AG04449 (cell line): ENCODE measurements around the gene PRKCZ.

ENCODE experiments used
- CTCF ChIA-PET: fragments of 350-600 bp; formaldehyde crosslinking; extraction: SDS; loops from one replicate; lab custom pipeline; 2021; ENCODE audit warnings: antibody characterized with exemption; lab: Yijun Ruan, JAX
- POLR2A ChIA-PET: fragments of 400-600, 350-600 bp; formaldehyde crosslinking; extraction: SDS; loops from one replicate; lab custom pipeline; 2020; ENCODE audit warnings: antibody characterized with exemption, inconsistent platforms; lab: Yijun Ruan, JAX
- DNase-seq: peaks from one replicate; pipeline ENCODE4 v3.0.0-alpha.2; 2010; ENCODE audit warnings: low read depth, low spot score
- H3K4me3 ChIP-seq: 2 replicates; pipeline ENCODE4 v1.5.1; 2011; ENCODE audit warnings: low read depth, mild to moderate bottlenecking, control low read depth, low read length
- TF ChIP-seq, protein P1 (sequence below): IDR thresholded peaks from one replicate; pipeline ENCODE4 v1.5.1; 2011; ENCODE audit warnings: mild to moderate bottlenecking, moderate library complexity, low read length, control low read depth, inconsistent platforms; ENCODE audit not compliant: insufficient read depth; ENCODE audit errors: missing control alignments

The PRKCZ gene

DNA sequence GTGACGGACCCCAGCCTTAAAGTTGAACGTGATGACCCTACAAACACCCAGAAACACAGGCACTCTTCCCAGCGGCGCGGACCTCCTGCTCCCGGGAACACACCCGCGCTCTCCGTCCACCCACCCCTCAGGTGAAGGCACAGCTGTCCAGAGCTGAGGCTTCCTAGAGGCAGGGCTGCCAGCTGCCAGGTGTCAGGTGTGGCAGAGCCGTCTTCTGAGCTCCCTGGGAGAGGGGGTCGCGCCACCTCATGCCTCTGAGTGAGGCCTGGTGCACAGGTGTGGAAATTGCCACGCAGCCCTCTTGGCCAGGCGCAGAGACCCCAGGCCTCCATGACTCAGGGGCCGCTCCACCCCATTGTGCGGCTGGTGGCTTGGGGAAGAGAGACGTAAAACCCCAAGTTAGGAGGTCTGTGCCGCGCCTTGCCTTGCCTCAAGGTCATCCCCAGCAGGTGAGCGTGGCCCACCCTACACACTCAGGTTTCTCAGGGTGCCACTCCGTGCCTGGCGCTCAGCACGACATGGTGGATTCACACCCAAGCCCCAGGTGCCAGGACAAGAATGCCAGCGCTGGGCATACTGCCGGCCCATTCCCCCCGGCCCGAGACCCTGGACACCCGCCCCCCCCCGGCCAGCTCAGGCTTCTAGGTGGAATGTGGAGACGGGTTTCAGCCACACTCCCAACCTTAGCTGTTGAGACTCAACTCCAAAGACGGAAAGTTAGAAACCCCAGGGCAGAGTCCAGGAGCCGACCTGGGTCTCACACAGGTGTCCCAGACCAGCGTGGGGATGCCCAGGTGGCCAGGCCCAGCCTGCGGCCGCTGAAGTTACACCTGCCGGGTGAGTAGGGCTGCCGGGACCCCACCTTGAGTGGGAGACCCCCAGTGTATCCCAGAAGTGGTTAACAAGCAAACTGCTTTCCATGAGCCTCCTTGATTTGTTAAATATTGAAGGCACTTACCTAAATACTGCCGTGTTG is 136.0 kb downstream of the PRKCZ start:
- TF ChIP-seq, protein P1, sequence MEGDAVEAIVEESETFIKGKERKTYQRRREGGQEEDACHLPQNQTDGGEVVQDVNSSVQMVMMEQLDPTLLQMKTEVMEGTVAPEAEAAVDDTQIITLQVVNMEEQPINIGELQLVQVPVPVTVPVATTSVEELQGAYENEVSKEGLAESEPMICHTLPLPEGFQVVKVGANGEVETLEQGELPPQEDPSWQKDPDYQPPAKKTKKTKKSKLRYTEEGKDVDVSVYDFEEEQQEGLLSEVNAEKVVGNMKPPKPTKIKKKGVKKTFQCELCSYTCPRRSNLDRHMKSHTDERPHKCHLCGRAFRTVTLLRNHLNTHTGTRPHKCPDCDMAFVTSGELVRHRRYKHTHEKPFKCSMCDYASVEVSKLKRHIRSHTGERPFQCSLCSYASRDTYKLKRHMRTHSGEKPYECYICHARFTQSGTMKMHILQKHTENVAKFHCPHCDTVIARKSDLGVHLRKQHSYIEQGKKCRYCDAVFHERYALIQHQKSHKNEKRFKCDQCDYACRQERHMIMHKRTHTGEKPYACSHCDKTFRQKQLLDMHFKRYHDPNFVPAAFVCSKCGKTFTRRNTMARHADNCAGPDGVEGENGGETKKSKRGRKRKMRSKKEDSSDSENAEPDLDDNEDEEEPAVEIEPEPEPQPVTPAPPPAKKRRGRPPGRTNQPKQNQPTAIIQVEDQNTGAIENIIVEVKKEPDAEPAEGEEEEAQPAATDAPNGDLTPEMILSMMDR: no peak
- ChIA-PET POLR2A (no interaction called here), CTCF (interaction anchor here (1.7 to 4.3 kb wide), 2 partner anchors 12 to 195 kb away, joined by 4 to 41 read pairs; no protein-coding TSS in a partner anchor)
- no peak overlapping the region for H3K4me3 ChIP-seq
- DNase-seq: no peak

DNA sequence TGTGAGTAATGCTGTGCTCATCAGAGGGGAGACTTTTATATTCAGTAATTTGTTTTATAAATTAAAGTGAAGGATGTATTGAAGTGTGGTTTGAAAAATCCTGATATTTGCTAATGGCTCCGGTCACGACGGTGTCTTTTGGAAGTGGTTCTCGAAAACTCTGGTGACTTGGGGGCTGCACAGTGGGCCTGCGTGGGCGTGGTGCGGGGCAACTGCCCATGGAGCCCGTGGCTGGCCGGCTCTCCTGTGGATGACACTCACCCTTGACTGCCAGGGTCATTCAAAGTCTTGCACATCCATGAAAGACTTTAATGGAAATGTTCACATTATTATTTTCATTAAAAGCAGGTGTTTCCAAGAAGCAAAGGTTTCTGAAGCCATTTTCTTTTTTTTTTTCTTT is 136.7 kb downstream of the PRKCZ start:
- no peak overlapping the region for H3K4me3 ChIP-seq
- TF ChIP-seq, protein P1: no peak
- no peak for DNase-seq
- POLR2A ChIA-PET: no interaction called here
- CTCF ChIA-PET: interaction anchor here (26.3 kb wide), 1 partner anchor 198 kb away, joined by 891 read pairs; the partner anchor contains the start of genes MORN1 and RER1

DNA sequence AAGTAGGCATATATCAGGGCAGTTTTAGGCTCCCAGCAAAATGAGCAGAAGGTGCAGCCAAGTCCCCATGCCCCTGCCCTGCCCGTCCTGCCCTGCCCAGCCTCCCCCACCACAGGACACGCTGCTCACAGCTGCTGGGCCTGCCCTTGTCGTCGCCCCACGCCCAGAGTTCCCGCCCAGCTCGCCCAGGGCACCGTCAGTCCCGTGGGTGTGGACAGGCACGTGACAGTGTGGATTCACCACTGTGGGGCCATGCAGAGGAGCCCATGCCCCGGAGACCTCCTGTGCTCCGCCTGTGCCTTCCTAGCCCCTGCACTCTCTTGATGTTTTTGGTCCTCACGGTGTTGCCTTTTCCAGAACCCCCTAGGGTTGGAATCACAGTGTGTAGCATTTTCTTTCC is 137.4 kb downstream of the PRKCZ start:
- DNase-seq: no peak
- ChIA-PET CTCF (interaction anchor here (5.8 to 26.3 kb wide), 2 partner anchors 13 to 197 kb away, joined by 56 to 891 read pairs; partner anchors contain the start of genes MORN1 and RER1), POLR2A (interaction anchor here (0.8 kb wide), 1 partner anchor 12 kb away, joined by 3 read pairs; no protein-coding TSS in a partner anchor)
- no peak overlapping the region for H3K4me3 ChIP-seq
- TF ChIP-seq, protein P1: no peak

DNA sequence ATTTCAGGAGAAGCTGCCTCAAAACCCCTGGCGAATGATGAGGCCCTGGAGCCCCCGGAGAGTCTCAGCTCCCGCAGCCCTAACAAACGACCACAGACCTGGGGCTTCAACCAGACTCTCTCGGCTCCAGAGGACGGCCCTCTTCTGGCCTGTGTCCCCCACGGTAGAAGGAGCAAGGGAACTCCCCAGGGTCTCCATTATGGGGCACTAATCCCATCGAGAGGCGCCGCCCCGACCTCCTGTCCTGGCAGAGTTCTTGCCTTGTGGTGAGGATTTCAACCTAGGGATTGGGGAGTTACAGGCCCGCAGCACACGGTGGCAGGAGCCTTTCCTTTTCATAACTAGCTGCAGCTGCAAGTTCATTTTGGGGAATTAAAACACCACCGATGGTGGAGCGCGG is 138.1 kb downstream of the PRKCZ start:
- H3K4me3 ChIP-seq: no peak overlapping the region

DNA sequence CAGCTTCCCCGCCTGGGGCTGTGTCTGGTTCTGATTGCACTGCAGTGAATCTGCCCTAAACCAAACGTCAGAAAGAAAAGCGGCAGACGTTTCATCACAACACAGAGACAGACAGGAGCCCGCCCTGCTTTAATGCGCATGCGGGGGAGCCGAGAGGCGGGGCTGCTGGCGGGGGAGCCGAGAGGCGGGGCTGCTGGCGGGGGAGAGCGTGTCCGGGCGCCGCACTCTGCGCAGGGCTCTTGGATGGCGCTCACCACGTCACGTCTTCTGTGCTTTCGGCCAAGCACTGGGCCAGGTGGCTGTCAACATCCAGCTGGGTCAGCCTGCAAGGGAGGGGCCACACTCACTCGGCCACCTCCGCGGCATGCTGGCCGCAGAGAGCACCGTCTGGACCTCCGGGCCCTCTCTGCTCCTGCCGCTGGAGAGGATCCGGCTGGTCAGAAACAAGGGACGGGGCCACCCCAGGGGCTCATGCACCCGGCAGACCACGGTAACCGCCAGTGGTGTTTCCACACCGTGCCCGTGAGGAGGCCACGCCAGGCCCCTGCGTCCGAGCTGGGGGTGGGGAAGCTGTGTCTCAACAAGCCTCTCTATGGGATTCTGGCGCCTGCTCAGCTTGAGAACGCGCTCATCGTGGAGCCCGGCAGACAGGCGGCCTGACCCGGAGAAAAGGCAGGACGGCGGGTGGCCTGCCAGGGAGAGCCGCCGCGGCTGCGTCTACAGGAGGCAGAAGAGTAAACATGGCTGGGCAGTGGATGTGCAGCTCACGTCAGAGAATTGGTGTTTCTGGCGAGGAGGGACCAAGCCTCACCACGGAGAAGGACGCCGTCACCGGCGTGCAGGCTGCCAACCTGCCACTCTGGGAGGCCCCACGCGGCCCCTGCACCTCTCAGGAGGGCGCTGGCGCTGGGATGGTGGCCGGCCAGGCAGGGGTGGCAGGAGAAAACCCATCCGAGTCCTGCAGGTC is 139.5 kb downstream of the PRKCZ start:
- ChIA-PET CTCF (interaction anchor here (0.8 to 26.3 kb wide), 6 partner anchors 11 to 359 kb away, joined by 3 to 891 read pairs (median 3); partner anchors contain the start of genes MORN1 and RER1), POLR2A (interaction anchor here (0.6 to 0.7 kb wide), 2 partner anchors 9 to 38 kb away, joined by 3 to 5 read pairs; partner anchors contain the start of gene SKI)
- DNase-seq: no peak
- peak overlapping the region; percentile 62 for H3K4me3 ChIP-seq
- TF ChIP-seq, protein P1: no peak

More for the DNA sequence above, 138.1 kb downstream of the PRKCZ start:
- CTCF ChIA-PET: interaction anchor here (5.8 to 26.3 kb wide), 2 partner anchors 14 to 196 kb away, joined by 56 to 891 read pairs; partner anchors contain the start of genes MORN1 and RER1
- POLR2A ChIA-PET: interaction anchor here (0.8 kb wide), 1 partner anchor 11 kb away, joined by 3 read pairs; no protein-coding TSS in a partner anchor
- no peak for DNase-seq
- TF ChIP-seq, protein P1: no peak
